Ishikawa (cell line): ENCODE data around the gene PLD6.

ENCODE experiments used
- CREB1 ChIP-seq: IDR thresholded peaks from 2 replicates; pipeline ENCODE4 v1.6.1; 2012; ENCODE audit warnings: low read depth
- USF1 ChIP-seq: IDR thresholded peaks from 2 replicates; pipeline ENCODE4 v1.6.1; 2012

DNA sequence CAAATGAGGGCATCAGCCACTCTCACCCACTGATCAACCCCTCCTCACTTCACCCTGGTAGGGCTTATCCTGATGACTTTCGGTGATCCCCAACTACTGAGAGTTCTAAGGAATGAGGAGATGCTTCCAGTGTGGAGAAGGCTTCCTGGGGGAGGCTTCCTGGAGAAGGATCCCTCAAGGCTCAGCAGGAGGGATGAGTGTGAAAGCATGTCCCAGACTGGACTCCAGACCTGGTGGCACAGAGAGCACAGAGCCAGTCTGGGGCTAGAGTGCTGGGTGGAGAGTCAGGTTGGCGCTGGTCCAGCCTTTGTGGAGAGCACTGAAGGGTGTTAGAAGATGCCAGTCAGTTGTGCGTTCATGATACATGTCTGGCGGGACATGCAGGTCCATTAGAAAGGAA lies 53.7 kb downstream of the PLD6 start:
- TF ChIP-seq CREB1 = no peak
- TF ChIP-seq USF1 = no peak
